Activated T-cell treated with anti-CD3 and anti-CD28 coated beads, Interleukin-2, amount 50 U/mL, for 72 hours (primary cell): ENCODE results near the gene EIF2B5. TPM values are rescaled to one million over a fixed set of nuclear protein-coding genes. Genes with fewer than 3 reads are reported as not detected.
"Not testable (repeated sequence)": the region's sequence is repeated elsewhere in the genome, so short reads cannot be mapped to it uniquely, and the experiment has no call there.

Experiments used
- ATAC-seq, 2 donors: fragments of 150-1000 bp; cut with Tn5 transposase; replicated peaks in 1 of 2; 2 replicates each; pipeline ENCODE4 v1.10.0; 2021; ENCODE audit warnings: moderate library complexity in 2 of 2, mild to moderate bottlenecking in 1 of 2
- DNase-seq, 2 donors: peaks; one replicate each; pipeline ENCODE4 v3.0.0; 2021 to 2022; ENCODE audit warnings: mixed read lengths in 1 of 2
- H3K27ac Mint-ChIP-seq: one replicate; pipeline ENCODE4 v1.8.0; 2022; ENCODE audit warnings: mild to moderate bottlenecking, moderate library complexity, mixed read lengths
- H3K27me3 Mint-ChIP-seq: one replicate; pipeline ENCODE4 v1.8.0; 2022; ENCODE audit warnings: low read depth, mixed read lengths
- H3K36me3 Mint-ChIP-seq, 2 donors: one replicate each; pipeline ENCODE4 v1.8.0; 2022; ENCODE audit warnings: mixed read lengths in 2 of 2, mild to moderate bottlenecking in 1 of 2; ENCODE audit not compliant: insufficient read depth in 2 of 2
- H3K4me1 Mint-ChIP-seq: one replicate; pipeline ENCODE4 v1.8.0; 2022; ENCODE audit warnings: low read depth, mixed read lengths
- H3K4me3 Mint-ChIP-seq, 2 donors: one replicate each; pipeline ENCODE4 v1.8.0; 2022; ENCODE audit warnings: mild to moderate bottlenecking in 2 of 2, mixed read lengths in 2 of 2, moderate library complexity in 2 of 2
- H3K9me3 Mint-ChIP-seq, 2 donors: one replicate each; pipeline ENCODE4 v1.8.0; 2022; ENCODE audit warnings: mixed read lengths in 2 of 2
- total RNA-seq, 2 donors: library from RNA; stranded (reverse); gene quantifications; one replicate each; pipeline ENCODE4 v1.2.3, GENCODE V29; 2022

EIF2B5 gene
- total RNA-seq: 10 to 100 TPM; 47.0 to 55.4 TPM

DNA sequence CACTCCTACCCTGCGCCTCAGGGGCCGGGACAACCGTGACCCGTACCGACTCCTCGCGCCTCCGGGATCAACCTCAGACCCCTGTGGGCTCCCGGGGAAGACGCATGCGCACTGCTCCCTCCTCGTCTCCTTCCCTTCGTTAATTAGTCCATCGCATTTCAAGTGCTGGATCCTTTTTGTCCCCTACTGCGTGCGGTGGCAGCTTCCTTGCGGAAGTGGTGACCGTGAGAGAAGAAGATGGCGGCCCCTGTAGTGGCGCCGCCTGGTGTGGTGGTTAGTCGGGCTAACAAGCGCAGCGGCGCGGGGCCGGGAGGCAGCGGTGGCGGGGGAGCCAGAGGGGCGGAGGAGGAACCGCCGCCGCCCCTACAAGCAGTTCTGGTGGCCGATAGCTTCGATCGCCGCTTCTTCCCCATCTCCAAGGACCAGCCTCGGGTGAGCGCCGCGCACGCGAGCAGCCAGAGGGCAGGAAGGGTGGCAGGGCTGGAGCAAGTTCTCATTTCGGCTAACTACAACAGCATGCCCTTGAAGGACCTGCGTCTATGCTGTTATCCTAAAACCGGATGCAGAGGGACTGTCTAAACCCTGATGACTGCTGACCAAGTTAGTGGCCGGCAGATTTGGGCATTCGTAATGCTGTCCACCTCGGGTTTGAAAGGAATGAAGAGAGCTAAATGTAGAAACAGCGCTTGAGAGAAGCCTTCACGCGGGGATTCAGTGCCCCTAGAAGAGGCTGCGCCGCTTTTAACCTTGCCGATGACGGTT, at the start of gene EIF2B5:
Gene EIF2B5, plus strand, starts transcription at position 210 of the 762 bp plus-strand sequence. Its CDS starts 28 bp downstream, at position 238.
- ATAC-seq (peak; percentile 95), DNase-seq (peak; percentile 87 to 90)
- peaks cover 3 to 6% of the 10 kb centered on the region in 2 donors for H3K36me3 Mint-ChIP-seq
- H3K9me3 Mint-ChIP-seq: no peaks in the 10 kb centered on the region
- H3K27me3 Mint-ChIP-seq: no peaks in the 10 kb centered on the region
- H3K4me3 Mint-ChIP-seq: peak within 1 kb of the TSS; percentile 93 to 95
- H3K4me1 Mint-ChIP-seq: peaks cover 34% of the 10 kb centered on the region
- H3K27ac Mint-ChIP-seq: peak within 1 kb of the TSS; percentile 91

GRCh38 chr3:184085389-184085852, 49.7 kb upstream of the EIF2B5 start:
- DNase-seq (no peak), ATAC-seq (no peak)
- H3K4me1 Mint-ChIP-seq: peaks cover 7% of the 10 kb centered on the region
- H3K9me3 Mint-ChIP-seq: peaks cover 3 to 6% of the 10 kb centered on the region in 2 donors
- H3K27ac Mint-ChIP-seq: no peak overlapping the region
- no peak overlapping the region for H3K4me3 Mint-ChIP-seq
- peaks cover 2 to 5% of the 10 kb centered on the region in 2 donors for H3K36me3 Mint-ChIP-seq
- no peaks in the 10 kb centered on the region for H3K27me3 Mint-ChIP-seq

- ATAC-seq (no peak), DNase-seq (no peak)
- Mint-ChIP-seq H3K27ac (no peak overlapping the region), H3K4me3 (no peak overlapping the region), H3K9me3 (peaks cover 4 to 9% of the 10 kb centered on the region in 2 donors), H3K27me3 (peaks cover 11% of the 10 kb centered on the region), H3K36me3 (peaks cover 9 to 10% of the 10 kb centered on the region in 2 donors), H3K4me1 (no peaks in the 10 kb centered on the region)
Observed at GRCh38 chr3:184092199-184092598, 43.0 kb upstream of the EIF2B5 start.

- DNase-seq (no peak), ATAC-seq (no peak)
- Mint-ChIP-seq H3K9me3 (peaks cover 0 to 5% of the 10 kb centered on the region in 2 donors), H3K27ac (no peak within 1 kb of the TSS), H3K4me1 (no peaks in the 10 kb centered on the region), H3K36me3 (peaks cover 6 to 8% of the 10 kb centered on the region in 2 donors), H3K27me3 (peaks cover 16% of the 10 kb centered on the region), H3K4me3 (no peak within 1 kb of the TSS)
Observed at GRCh38 chr3:184096811-184097383, 38.3 kb upstream of the EIF2B5 start, which contains the start of gene HTR3E. Gene HTR3E (plus strand): TSS chr3:184097064. CDS start chr3:184097530, 466 bp downstream.

DNA sequence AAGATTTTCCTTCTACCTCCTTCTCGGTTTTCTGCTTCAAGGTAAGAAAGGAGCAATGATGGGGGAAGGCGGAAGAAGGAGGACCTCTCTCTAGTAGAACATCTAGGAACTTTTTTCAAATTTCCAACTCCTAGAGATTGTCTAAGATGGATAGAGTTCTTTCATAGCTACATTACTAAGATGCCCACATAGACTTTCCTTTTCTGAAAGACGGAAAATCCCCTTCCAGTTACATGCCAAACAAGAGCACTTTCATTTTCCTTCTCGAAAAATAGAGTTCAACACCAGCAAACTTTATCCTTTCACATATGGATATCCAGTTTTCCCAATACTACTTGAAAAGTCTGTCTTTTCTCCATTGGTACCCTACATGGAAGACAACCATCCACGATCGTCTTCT, 37.6 kb upstream of the EIF2B5 start:
- no peaks in the 10 kb centered on the region for H3K4me1 Mint-ChIP-seq
- H3K27me3 Mint-ChIP-seq: peaks cover 16% of the 10 kb centered on the region

GRCh38 chr3:184099806-184100686, 35.1 kb upstream of the EIF2B5 start:
- Mint-ChIP-seq H3K9me3 (no peaks in the 10 kb centered on the region), H3K4me1 (no peaks in the 10 kb centered on the region), H3K4me3 (no peak overlapping the region), H3K36me3 (no peaks in the 10 kb centered on the region), H3K27me3 (peaks cover 16% of the 10 kb centered on the region), H3K27ac (no peak overlapping the region)
- ATAC-seq: no peak
- DNase-seq: no peak

More for the DNA sequence above, 37.6 kb upstream of the EIF2B5 start:
- H3K27ac Mint-ChIP-seq: no peak overlapping the region
- no peak for ATAC-seq
- no peak overlapping the region for H3K4me3 Mint-ChIP-seq
- peaks cover under 1 to 3% of the 10 kb centered on the region in 2 donors for H3K36me3 Mint-ChIP-seq
- no peak for DNase-seq
- peaks cover 0 to 3% of the 10 kb centered on the region in 2 donors for H3K9me3 Mint-ChIP-seq

DNA sequence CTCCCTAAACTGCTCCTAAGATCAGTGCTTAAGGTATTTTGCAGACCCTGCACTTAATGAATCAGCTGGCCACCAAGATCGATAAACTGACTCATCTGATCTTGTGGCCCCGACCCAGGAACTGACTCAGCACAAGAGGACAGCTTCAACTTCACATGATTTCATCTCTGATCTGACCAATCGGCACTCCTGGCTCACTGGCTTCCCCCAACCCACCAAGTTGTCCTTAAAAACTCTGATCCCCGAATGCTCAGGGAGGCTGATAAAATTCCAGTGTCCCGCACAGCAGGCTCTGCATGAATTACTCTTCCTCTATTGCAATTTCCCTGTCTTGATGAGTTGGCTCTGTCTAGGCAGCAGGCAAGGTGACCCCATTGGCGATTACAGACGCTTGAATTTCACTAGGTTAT, 24.8 kb upstream of the EIF2B5 start:
- H3K9me3 Mint-ChIP-seq: no peaks in the 10 kb centered on the region
- H3K27me3 Mint-ChIP-seq: no peaks in the 10 kb centered on the region
- no peak for ATAC-seq
- H3K4me1 Mint-ChIP-seq: no peaks in the 10 kb centered on the region
- DNase-seq: no peak
- no peak overlapping the region for H3K4me3 Mint-ChIP-seq
- no peaks in the 10 kb centered on the region for H3K36me3 Mint-ChIP-seq
- H3K27ac Mint-ChIP-seq: no peak overlapping the region

GRCh38 chr3:184116017-184116416, 19.1 kb upstream of the EIF2B5 start:
- no peaks in the 10 kb centered on the region for H3K9me3 Mint-ChIP-seq
- no peak overlapping the region for H3K27ac Mint-ChIP-seq
- ATAC-seq (no peak), DNase-seq (no peak)
- no peak overlapping the region for H3K4me3 Mint-ChIP-seq
- peaks cover 8% of the 10 kb centered on the region for H3K27me3 Mint-ChIP-seq
- H3K4me1 Mint-ChIP-seq: no peaks in the 10 kb centered on the region
- H3K36me3 Mint-ChIP-seq: no peaks in the 10 kb centered on the region

- Mint-ChIP-seq H3K4me1 (no peaks in the 10 kb centered on the region), H3K36me3 (no peaks in the 10 kb centered on the region), H3K27me3 (peaks cover 8% of the 10 kb centered on the region), H3K27ac (no peak overlapping the region), H3K4me3 (no peak overlapping the region), H3K9me3 (no peaks in the 10 kb centered on the region)
- ATAC-seq (no peak), DNase-seq (no peak)
Observed at GRCh38 chr3:184117636-184118035, 17.5 kb upstream of the EIF2B5 start.

GRCh38 chr3:184121031-184121430, 14.1 kb upstream of the EIF2B5 start:
- not testable (repeated sequence) for H3K4me3 Mint-ChIP-seq, H3K36me3 Mint-ChIP-seq

GRCh38 chr3:184126006-184126405, 9.2 kb upstream of the EIF2B5 start:
- no peaks in the 10 kb centered on the region for H3K27me3 Mint-ChIP-seq
- H3K36me3 Mint-ChIP-seq: no peaks in the 10 kb centered on the region
- H3K9me3 Mint-ChIP-seq: no peaks in the 10 kb centered on the region
- no peak overlapping the region for H3K4me3 Mint-ChIP-seq
- DNase-seq (no peak), ATAC-seq (no peak)
- no peaks in the 10 kb centered on the region for H3K4me1 Mint-ChIP-seq
- no peak overlapping the region for H3K27ac Mint-ChIP-seq

More at GRCh38 chr3:184121031-184121430, 14.1 kb upstream of the EIF2B5 start:
- not testable (repeated sequence) for H3K4me1 Mint-ChIP-seq, ATAC-seq, H3K27ac Mint-ChIP-seq, DNase-seq, H3K9me3 Mint-ChIP-seq, H3K27me3 Mint-ChIP-seq

GRCh38 chr3:184129012-184129411, 6.1 kb upstream of the EIF2B5 start:
- DNase-seq: no peak
- ATAC-seq: no peak
- H3K27ac Mint-ChIP-seq: no peak overlapping the region
- H3K36me3 Mint-ChIP-seq: no peaks in the 10 kb centered on the region
- no peaks in the 10 kb centered on the region for H3K9me3 Mint-ChIP-seq
- peaks cover 9% of the 10 kb centered on the region for H3K4me1 Mint-ChIP-seq
- H3K4me3 Mint-ChIP-seq: no peak overlapping the region
- H3K27me3 Mint-ChIP-seq: no peaks in the 10 kb centered on the region

DNA sequence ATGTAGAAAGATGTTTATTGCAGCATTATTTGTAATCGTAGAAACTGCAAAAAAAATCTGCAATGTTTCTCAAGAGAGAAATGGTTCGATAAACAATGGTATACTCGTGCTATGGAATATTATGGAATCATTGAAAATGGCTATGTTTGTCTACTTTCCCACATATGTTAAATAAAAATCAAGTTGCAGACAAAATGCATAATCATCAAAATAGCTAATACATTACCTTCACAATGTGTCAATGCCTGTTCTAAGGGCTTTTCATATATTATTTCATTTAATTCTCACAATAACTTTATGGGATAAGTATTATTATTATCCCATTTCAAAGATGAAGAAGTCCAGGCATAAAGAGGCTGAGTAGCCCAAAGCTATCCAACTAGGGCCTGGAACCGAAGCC, 2.2 kb upstream of the EIF2B5 start:
- Mint-ChIP-seq H3K27me3 (no peaks in the 10 kb centered on the region), H3K4me3 (no peak overlapping the region), H3K36me3 (peaks cover under 1 to 3% of the 10 kb centered on the region in 2 donors), H3K9me3 (no peaks in the 10 kb centered on the region), H3K4me1 (peaks cover 34% of the 10 kb centered on the region), H3K27ac (no peak overlapping the region)
- no peak for ATAC-seq
- no peak for DNase-seq
